ENCODE results near the gene OSBPL9.
"Not testable (repeated sequence)": the region's sequence is repeated elsewhere in the genome, so short reads cannot be mapped to it uniquely, and the experiment has no call there.

The OSBPL9 gene

DNA sequence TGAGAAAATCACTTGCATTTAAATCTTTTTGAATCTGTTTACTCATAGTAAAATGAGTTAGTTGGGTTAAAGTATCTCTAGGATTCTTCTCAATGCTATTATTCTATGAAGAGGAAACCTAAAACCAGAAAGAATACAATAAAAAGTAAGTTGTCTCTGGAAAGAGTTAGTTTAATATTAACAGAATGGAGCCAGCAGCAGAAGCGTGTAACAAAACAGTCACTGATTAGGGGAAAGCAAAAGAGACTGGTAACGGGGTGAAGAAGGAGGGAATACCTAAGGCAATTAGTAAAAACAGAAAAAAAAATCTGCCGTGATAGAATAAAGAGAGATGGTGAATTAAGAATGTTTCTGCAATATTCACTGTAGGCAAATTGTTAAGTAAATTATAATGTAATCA is 201.6 kb downstream of the OSBPL9 start:
- no peak for DNase-seq

DNA sequence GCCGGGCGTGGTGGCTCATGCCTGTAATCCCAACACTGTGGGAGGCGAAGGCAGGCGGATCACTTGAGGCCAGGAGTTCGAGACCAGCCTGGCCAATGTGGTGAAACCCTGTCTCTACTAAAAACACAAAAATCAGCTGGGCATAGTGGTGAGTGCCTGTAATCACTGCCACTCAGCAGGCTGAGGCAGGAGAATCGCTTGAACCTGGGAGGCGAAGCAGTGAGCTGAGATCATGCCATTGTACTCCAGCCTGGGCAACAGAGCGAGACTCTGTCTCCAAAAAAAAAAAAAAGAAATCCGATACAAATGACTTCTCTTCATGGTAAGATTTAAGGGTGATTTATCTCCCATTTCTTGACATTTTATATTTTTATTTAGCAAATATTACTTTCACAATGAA is 202.1 kb downstream of the OSBPL9 start:
- not testable (repeated sequence) for DNase-seq

DNA sequence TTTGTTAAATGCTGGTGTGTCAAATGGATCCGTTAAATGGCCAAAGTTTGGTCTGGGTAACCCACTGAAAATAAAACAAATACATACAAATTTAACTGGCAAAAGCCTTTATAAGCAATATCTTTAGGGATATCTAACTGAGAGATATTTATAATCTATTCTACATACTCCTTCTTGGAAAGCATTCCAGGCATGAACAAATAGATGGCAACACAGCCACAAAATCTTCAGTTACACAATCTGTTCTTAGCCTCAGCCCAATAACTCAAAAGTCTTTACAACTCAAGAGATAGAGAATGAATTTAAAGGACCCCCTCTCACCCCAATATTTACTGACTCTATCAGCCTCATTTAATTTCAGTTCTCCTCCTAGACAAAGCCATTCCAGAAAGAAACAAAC is 202.9 kb downstream of the OSBPL9 start:
- no peak for DNase-seq

DNA sequence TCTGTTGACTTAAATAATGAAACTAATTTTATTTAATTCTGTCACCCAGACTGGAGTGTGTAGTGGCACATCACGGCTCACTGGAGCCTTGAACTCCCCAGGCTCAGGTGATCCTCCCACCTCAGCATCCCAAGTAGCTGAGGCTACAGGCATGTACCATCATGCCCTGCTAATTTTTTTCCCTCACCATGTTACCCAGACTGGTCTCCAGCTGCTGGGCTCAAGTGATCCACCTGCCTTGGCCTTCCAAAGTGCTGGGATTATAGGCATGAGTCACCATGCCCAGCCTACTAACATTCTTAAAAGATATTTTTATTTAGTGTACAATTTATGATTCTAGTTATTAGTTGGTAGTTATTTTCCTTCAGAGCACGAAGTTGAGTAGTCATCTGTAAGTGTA is 212.2 kb downstream of the OSBPL9 start:
- no peak for DNase-seq

DNA sequence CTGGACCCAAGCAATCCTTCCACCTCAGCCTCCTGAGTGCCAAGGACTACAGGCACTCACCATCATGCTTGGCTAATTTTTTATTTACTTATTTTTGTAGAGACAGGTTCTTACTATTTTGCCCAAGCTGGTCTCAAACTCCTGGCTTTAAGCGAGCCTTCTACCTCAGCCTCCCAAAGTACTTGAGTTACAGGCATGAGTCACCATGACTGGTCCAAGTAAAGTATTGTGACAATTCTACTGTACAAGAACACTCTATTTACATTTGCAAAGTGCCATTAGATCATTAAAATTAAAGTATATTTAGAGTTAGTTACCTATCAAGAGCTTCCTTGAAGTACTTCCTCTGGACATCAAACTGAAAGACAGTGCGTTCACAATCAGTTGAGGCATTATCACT is 216.8 kb downstream of the OSBPL9 start:
- no peak for DNase-seq

DNA sequence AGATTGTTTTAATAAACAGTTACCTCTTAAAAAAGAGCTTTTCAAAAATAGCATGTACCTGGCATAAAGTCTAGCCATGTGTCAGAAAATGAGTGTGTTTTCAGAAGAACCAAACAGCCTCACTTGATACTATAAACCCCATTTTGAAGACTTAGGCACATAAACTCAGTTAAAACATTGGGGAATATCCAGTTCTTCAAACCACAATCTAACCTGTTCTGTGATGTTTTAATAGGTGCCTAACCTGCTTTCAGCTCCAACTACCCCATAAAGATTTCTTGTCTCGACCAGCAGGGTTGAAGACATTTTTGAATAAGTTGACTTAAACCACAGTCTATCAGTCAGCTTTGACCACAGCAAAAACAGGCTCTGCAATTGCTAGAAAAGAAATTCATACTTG is 220.4 kb downstream of the OSBPL9 start:
- no peak for DNase-seq
